GM15510 (cell line): ENCODE results near the gene HERC2.

ENCODE experiments used
- POLR2A ChIP-seq: IDR thresholded peaks from 3 replicates; pipeline ENCODE4 v1.6.1; 2011; ENCODE audit warnings: borderline replicate concordance; ENCODE audit not compliant: insufficient read length; ENCODE audit errors: extremely low read depth

The HERC2 gene

DNA sequence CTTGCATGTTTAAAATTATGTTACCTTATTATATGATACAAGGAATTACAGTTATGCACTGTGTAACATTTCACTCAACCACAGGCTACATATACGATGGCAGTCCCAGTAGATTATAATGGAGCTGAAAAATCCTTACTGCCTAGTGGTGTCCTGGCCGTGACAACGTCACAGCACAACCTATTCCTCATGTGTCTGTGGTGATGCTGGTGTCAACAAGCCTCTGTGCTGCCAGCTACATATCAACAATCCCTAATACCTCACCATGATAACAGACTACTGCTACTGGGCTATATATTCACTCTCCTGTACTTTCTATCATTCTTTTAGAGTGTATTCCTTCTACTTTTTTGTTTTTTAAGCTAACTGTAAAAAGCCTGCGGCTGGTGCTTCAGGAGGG, 142.7 kb downstream of the HERC2 start:
- no peak for TF ChIP-seq POLR2A

DNA sequence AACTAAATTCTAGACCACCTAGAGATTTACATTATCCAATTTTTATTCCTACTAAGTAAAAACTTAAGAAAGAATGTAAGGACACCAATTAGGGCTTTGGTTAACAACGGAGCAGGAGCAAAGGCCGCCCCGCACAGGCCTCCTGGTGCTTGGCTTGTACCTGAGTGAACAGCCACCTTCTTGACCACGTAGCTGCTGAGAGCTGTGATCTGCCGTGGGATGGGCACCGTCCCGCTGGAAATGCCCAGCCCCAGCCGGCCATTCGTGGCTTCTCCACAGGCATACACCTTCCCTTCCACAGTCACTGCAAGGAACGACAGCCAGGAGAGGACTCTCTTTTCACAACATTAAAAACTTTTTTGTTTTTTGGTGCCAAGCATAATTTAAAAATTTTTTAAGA, 143.3 kb downstream of the HERC2 start:
- TF ChIP-seq POLR2A, result no peak

DNA sequence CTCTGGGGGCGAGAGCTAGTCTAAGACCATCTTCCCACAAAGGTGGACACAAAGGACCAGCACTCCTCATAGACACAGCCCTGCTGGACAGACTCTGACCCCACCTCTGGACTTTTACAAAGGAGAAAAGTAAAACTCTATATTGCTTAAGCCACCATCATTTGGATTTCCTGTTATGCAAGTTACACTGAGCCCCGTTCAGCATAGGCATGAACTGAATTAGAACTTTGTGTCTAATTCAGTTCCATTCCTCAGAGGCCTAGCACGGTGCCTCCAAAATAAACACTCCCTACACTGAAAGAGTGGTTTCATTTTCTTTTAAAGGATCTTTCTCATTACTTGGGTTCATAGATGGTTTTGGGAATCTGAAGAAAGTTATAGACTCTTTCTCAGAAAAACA, 143.7 kb downstream of the HERC2 start:
- no peak for TF ChIP-seq POLR2A

DNA sequence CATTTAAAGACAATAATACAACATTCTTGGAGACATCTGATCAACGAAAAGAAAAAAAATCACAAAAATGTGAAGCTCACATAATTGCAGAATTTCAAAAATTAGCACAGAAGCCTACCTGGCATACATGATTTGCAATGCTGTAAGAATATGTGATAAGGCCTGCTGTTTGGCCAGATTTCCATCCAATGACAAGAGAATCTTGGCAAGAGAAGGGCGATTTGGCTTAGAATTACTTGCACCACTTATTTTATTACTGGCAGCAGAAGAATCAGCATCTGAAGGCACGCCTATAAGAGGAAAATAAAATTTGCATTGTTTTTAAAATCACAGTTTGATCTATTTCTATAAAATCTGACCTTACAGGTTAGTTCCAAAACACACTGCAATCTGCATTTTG, 152.6 kb downstream of the HERC2 start:
- TF ChIP-seq POLR2A, result no peak

DNA sequence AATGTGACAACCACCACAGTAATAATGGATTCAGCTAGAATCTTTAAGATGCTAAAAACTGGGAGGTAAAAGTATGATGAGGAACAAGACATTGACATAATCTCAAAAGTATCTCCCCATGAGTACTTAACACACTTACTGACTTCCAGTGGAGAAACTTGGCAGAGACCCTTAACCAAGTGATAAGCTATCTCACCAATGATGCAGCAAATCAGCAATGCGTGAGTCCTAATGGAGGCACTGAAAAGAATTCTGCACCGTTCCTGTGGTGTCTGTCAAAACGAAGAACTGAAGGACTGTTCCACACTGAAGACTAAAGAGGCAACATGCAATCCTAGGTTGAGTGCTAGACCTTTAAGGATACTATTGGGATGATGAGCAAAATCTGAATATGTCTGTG, 154.9 kb downstream of the HERC2 start:
- TF ChIP-seq POLR2A, result no peak

DNA sequence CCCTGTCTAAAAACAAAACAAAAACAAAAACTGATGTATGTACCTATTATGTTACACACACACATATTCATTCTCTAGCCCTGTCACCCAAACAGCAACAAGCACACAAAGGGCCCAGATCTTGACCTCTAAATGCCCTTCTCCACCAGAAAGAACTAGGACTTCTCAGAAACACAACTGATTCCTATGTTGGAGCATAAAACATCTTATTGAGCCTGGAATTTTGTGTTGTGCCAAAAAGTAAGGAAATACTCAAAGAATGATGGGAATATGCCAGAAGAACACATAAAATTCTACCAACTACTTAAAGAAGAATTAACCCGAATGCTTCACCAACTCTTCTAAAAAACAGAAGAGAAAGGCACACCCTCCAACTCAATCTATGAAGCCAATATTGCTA, 156.2 kb downstream of the HERC2 start:
- TF ChIP-seq POLR2A, result no peak

DNA sequence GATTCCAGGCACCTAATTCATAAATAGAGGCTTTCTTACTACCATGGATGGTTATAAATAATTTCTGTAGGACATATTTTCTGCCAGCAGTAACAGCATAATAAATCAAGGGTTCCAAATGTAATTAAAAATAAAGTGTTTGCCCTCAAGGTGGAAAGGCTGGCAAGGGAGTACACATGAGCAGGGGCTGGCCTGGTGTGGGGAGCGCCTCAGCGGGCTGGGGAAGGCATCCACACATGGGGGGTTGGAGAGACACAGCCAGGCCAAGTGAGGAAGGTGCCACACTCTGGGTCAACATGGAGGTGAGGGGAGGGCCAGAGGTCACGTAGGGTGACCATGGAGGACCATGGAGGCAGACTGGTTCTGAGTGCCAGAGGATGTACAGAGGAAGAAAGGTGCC, 157.1 kb downstream of the HERC2 start:
- TF ChIP-seq POLR2A, result no peak

DNA sequence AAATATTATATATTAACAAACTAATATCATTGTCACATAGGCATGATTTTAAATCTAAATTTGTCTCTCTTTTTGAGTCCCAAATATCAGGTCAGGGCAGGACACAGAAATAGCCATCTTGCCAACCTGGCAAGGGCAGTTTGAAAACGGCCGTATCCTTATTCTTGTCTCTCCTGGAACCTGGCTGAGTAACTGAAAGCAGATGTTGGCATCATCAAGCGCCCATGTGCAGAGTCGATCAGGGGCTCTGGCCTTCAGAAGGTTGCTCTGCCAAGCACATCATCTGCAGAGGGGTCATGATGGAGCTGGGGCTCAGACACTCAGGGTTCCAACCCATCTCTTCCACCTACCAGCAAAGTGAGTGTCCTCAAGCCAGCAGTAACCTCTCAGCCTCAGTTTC, 167.7 kb downstream of the HERC2 start:
- TF ChIP-seq POLR2A, result no peak

DNA sequence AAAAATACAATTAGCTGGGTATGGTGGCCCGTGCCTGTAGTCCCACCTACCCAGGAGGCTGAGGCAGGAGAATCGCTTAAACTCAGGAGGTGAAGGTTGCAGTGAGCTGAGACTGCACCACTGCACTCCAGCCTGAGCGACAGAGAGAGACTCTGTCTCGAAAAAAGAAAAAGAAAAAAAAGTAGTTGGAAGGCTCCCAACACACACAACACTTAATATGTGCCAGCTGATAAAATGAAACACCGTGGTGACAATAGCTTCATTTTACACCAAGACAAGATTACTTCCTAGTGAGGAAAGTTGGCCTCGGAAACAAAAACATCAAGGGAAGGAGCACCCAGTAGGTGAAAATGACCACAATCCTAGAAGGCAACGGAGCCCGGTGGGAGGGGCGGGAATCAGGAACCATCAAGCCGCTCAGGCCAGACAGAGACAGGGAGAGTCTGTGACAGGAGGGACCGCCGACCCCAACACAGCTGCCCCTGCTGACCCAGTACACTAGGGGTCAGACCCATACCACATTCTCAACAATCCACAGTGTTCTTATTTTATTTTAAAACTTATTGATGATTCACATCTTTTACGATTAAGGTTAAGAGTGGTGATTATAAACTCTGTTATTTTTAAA, 168.4 kb downstream of the HERC2 start:
- TF ChIP-seq POLR2A, result no peak

DNA sequence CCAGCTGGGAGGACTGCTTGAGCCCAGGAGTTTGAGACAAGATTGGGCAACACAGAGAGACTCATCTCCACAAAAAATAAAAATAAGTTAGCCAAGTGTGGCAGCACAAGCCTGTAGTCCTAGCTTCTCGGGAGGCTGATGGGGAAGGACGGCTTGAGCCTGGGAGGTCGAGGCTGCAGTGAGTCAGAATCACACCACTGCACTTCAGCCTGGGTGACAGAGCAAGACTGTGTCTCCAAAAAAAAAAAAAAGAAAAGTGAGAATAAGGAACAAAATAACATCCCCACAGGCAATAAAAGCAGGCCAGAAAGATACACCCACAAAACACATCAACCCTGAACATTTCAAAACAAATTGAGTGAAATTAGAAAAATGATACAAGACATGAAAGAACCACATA, 174.2 kb downstream of the HERC2 start:
- TF ChIP-seq POLR2A, result no peak

DNA sequence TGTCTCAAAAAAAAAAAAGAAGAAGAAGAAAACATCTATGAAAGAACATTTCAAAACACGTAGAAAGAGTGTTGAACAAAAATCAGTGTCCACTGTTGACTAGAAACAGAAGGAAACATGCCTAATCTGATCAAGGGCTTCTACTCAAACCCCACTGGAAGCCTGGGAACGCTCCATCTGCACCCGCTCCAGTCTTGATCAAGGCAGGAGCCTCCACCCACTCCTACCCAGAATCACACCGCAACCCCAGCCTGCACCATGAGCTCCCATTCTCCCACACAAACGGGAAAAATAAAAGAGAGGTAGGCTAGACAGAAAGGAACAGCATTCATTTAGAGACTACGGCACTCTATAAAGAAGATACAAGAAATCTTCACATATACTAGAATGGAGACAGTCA, 181.9 kb downstream of the HERC2 start:
- TF ChIP-seq POLR2A, result no peak

DNA sequence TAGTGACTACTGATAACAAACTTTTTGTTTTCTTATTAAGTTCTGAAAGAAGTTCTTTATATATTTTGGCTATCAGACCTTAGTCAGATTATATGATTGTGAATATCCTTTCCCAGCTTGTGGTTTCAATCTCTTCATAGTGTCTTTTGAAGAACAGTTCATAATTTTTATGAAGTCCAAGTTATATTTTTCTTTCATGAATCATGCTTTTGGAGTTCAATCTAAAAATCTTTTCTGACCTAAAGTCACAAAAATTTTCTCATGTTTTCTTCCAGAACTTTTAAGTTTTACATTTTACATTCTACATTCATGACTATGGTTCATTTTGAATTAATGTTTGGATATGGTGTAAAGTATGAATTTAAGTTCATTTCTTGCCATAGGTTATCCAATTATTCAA, 188.7 kb downstream of the HERC2 start:
- TF ChIP-seq POLR2A, result no peak

DNA sequence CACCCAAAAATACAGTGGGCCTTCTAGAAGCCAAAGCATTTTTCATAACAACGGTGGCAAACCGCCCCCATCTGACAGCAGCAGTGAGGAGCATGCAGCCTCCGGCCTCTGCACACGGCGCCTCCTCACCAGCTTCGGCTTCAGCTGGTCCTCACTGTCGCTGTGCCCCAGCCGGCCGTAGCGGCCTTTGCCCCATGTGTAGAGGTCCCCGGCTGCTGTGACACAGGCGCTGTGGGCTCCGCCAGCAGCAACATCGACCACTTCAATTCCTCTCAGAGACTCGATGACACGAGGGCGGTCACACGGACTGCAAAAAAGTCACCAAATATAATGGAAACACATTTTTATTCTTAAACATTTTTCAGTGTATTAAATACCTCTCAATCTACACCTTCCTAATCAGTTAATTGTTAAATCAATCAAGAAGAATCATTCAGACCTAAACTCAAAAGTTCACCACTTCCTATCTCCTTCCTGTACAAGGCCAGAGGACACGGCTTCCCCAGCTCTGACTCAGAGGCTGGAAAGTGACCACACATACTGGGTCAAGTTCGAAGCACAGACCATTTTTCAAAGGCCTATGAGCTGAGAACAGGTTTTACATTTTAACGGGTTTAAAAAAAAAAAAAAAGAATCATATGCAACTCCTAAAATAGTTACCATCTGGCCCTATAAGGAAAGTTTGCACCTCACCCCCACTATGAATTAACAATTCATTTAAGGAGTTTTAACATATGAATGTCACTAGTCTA, 189.3 kb downstream of the HERC2 start:
- TF ChIP-seq POLR2A, result no peak

DNA sequence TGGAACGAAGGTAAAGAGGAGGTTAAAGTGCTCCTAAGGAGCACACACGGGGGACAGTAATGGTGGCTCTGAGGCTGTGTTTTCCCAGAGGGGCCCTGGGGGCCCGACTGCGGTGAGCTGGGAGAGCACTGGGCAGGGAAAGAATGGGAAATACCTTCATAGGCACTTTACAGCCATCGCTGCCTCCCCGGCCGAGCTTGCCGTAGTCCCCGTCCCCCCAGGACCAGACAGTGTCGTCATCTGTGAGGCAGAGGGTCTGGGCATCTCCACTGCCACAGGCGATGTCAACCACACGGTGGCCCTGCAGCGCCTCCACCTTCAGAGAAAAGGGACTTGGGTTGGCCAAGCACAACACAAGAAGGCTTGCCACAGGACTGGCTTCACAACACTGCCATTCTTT, 190.0 kb downstream of the HERC2 start:
- TF ChIP-seq POLR2A, result no peak

DNA sequence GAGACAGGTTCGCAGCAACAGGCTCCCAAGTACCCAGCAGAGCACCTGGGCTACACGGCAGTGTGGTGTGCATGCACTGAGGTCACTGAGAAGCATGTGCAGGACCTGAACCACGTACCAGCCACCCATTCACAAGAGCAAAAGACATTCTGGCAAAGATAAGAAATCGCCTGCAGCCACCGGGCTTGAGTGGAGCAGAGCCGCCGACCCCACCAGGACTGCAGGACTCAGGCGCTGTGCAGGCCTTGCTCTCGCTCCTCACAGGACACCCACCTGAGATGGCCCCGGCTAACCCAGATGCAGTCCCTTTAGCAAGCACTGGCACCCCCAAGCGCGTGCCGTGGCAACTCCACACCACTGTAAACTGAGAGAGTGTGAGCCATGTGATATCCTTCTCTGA, 190.6 kb downstream of the HERC2 start:
- no peak for TF ChIP-seq POLR2A

DNA sequence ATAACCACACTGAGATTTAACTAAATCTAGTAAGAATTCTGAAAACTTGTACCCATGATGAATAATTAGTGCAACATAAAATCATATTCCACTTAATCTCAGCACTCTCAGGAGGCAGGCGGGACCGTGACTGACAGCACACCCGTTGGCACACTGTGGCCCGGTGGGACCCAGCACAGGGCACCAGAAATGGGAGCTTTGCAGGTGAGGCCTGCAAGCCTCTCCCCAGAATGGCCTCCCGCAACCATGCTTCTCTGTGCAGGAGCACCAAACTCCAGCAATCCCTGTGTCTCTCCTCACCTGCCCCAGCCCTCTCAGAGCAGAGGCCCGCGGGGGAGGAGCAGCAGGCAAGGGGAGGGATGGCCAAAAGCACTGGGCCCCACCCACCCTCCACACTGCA, 191.3 kb downstream of the HERC2 start:
- no peak for TF ChIP-seq POLR2A
